K562 (cell line): ENCODE results near the gene SUGP1. TPM values are rescaled to one million over a fixed set of nuclear protein-coding genes. Genes with fewer than 3 reads are reported as not detected.
A peak's percentile ranks its signal among the peaks of the same experiment; 100 is the strongest.

ENCODE experiments used
- ATAC-seq: fragments of 200-7000 bp; cut with Tn5 transposase; 3 replicates; pipeline ENCODE4 v1.9.1; 2020; ENCODE audit warnings: moderate library complexity
- BruUV-seq: library from RNA; stranded (reverse); fragments of 400-500 nt; replicated peaks from 2 replicates; lab custom pipeline; 2021; lab: Mats Ljungman, UMichigan
- CTCF ChIA-PET: fragments of 300-600 bp; formaldehyde crosslinking; extraction: SDS; loops from one replicate; lab custom pipeline; 2021; ENCODE audit warnings: low intra/inter-chr PET ratio; lab: Yijun Ruan, JAX
- POLR2A ChIA-PET: fragments of 300-600, 350-650 bp; sonication (Branson Sonifier 250); formaldehyde crosslinking; extraction: SDS; loops from one replicate; lab custom pipeline; 2021; ENCODE audit warnings: antibody characterized with exemption, inconsistent platforms; lab: Yijun Ruan, JAX
- DNase-seq, 4 experiments: peaks; one replicate each; pipeline versions ENCODE4 v3.0.0 to v3.0.0-alpha.2; 2011 to 2018; ENCODE audit warnings: low spot score in 3 of 4, mixed read lengths in 3 of 4; ENCODE audit errors: extremely low read depth in 1 of 4
- FAIRE-seq: peaks from 2 replicates; lab custom pipeline; 2011; peaks lifted over from hg19 to GRCh38; lab: Jason Lieb, UNC
- H2AFZ ChIP-seq: 2 replicates; pipeline ENCODE4 v1.6.0; 2011; ENCODE audit warnings: low read depth, low read length, control low read depth, inconsistent platforms
- H3K27ac ChIP-seq: fragments of 200-600 bp; 3 replicates; pipeline ENCODE4 v1.8.0; 2011; ENCODE audit warnings: low read depth, mild to moderate bottlenecking, control low read depth, inconsistent platforms, low read length, moderate library complexity, mixed read lengths; ENCODE audit errors: extremely low read depth
- H3K27me3 ChIP-seq, 2 experiments: fragments of 300-600 bp in 1 of 2; 2 replicates in 1 of 2; 3 replicates in 1 of 2; pipeline versions ENCODE4 v1.6.0 to v1.8.0; 2011; ENCODE audit warnings: inconsistent platforms in 2 of 2, low read length in 2 of 2, mild to moderate bottlenecking in 1 of 2, mixed read lengths in 1 of 2, moderate library complexity in 1 of 2; ENCODE audit not compliant: control insufficient read depth in 2 of 2, insufficient read depth in 2 of 2
- H3K36me3 ChIP-seq: fragments of 300-600 bp; 3 replicates; pipeline ENCODE4 v1.8.0; 2011; ENCODE audit warnings: mild to moderate bottlenecking, low read length, inconsistent platforms; ENCODE audit not compliant: control insufficient read depth, insufficient read depth
- H3K4me1 ChIP-seq, 2 experiments: fragments of 200-600 bp in 1 of 2; replicated peaks in 1 of 2; 2 replicates in 1 of 2; 3 replicates in 1 of 2; pipeline versions ENCODE4 v1.5.1 to v1.8.0; 2011; ENCODE audit warnings: inconsistent platforms in 2 of 2, low read length in 2 of 2, mild to moderate bottlenecking in 1 of 2, mixed read lengths in 1 of 2, moderate library complexity in 1 of 2; ENCODE audit not compliant: control insufficient read depth in 2 of 2, insufficient read depth in 2 of 2
- H3K4me2 ChIP-seq: 2 replicates; pipeline ENCODE4 v1.6.1; 2011; ENCODE audit warnings: low read length, control low read depth, inconsistent platforms, mixed read lengths; ENCODE audit not compliant: insufficient read depth
- H3K4me3 ChIP-seq: fragments of 200-600 bp; sonication (generic), shearing (Covaris generic); 2 replicates; pipeline ENCODE4 v1.5.1; 2016; ENCODE audit warnings: control low read depth, inconsistent platforms
- H3K79me2 ChIP-seq: fragments of 200-600 bp; 3 replicates; pipeline ENCODE4 v1.8.0; 2011; ENCODE audit warnings: low read length, inconsistent platforms; ENCODE audit not compliant: control insufficient read depth, insufficient read depth
- H3K9ac ChIP-seq, 2 experiments: 2 replicates each; pipeline versions ENCODE4 v1.6.0 to v1.6.1; 2011; ENCODE audit warnings: low read depth in 2 of 2, low read length in 2 of 2, control low read depth in 1 of 2, inconsistent platforms in 1 of 2, mild to moderate bottlenecking in 1 of 2, mixed read lengths in 1 of 2; ENCODE audit not compliant: insufficient read depth in 1 of 2
- H3K9me1 ChIP-seq: one replicate; pipeline ENCODE4 v1.6.0; 2011; ENCODE audit warnings: inconsistent platforms, mild to moderate bottlenecking, low read length, moderate library complexity; ENCODE audit not compliant: control insufficient read depth, insufficient read depth
- H3K9me3 ChIP-seq: replicated peaks from 2 replicates; pipeline ENCODE4 v1.5.1; 2011; ENCODE audit warnings: low read depth, low read length, inconsistent platforms; ENCODE audit not compliant: control insufficient read depth, insufficient read depth
- H4K20me1 ChIP-seq: replicated peaks from 2 replicates; pipeline ENCODE4 v1.6.1; 2011; ENCODE audit warnings: low read length, inconsistent platforms, mixed read lengths; ENCODE audit not compliant: control insufficient read depth, insufficient read depth
- DPF2 ChIP-seq: fragments of 450-650 bp; IDR thresholded peaks from 2 replicates; pipeline ENCODE4 v1.6.1; 2016
- EGR1 ChIP-seq: fragments of 450-650 bp; conservative IDR thresholded peaks from 2 replicates; pipeline ENCODE4 v1.6.1; 2017; ENCODE audit warnings: mild to moderate bottlenecking
- HDAC1 ChIP-seq, 2 experiments: fragments of 450-650 bp; IDR thresholded peaks; 2 replicates each; pipeline ENCODE4 v1.6.1; 2016 to 2017; ENCODE audit warnings: inconsistent platforms in 1 of 2, mild to moderate bottlenecking in 1 of 2, moderate library complexity in 1 of 2
- RBBP5 ChIP-seq: fragments of 200-600 bp; sonication (generic); IDR thresholded peaks from 2 replicates; pipeline ENCODE4 v1.6.1; 2012; ENCODE audit warnings: borderline replicate concordance, mild to moderate bottlenecking, low read length, control low read depth, inconsistent platforms; ENCODE audit not compliant: insufficient read depth, poor library complexity, severe bottlenecking
- SMAD2 ChIP-seq: fragments of 150-350 bp; IDR thresholded peaks from 2 replicates; pipeline ENCODE4 v1.6.1; 2014; ENCODE audit warnings: low read depth, mild to moderate bottlenecking, low read length
- ZNF316 ChIP-seq: fragments of 450-650 bp; IDR thresholded peaks from 2 replicates; pipeline ENCODE4 v1.6.1; 2016
- WGBS: fragments of 100-300 bp; shearing (Covaris generic); methylation state at CpG from one replicate; pipeline ENCODE4 v1.1.6; 2016; ENCODE audit warnings: low coverage, mixed read lengths; ENCODE audit not compliant: insufficient coverage; ENCODE audit errors: missing lambda C conversion rate; 5-methylcytosine and 5-hydroxymethylcytosine counted together
- in situ Hi-C: fragments of 300-500 bp; cut with MboI; formaldehyde crosslinking; loops from 4 replicates; pipeline ENCODE4 v1.15.0; 2018; ENCODE audit warnings: inconsistent platforms, mixed read lengths
- intact Hi-C: fragments of 100-400 bp; cut with micrococcal nuclease; formaldehyde crosslinking; loops from 2 replicates; pipeline ENCODE4 v1.14.2; 2022
- polyA plus RNA-seq, 8 experiments: library from polyadenylated mRNA; depleted of rRNA in 4 of 8; stranded (reverse) in 5 of 8; unstranded in 3 of 8; fragments of >200 nt; fragmentation: Nextera tagmentation in 2 of 8; fragmentation: Illumina TruSeq in 1 of 8; extraction: Ambion mirVana in 2 of 8; extraction: Trizol in 1 of 8; gene quantifications; 2 replicates each; pipeline versions ENCODE4 v1.2.1 to v1.2.3, GENCODE V29; 2011 to 2014; ENCODE audit warnings: inconsistent platforms in 1 of 8, missing spikeins in 1 of 8
- total RNA-seq, 7 experiments: library from RNA; depleted of rRNA in 6 of 7; stranded (reverse); fragments of >200 nt in 6 of 7; fragmentation: Illumina TruSeq in 2 of 7; extraction: Trizol in 2 of 7; gene quantifications; 2 replicates each; pipeline versions ENCODE4 v1.2.1 to v1.2.3, GENCODE V29; 2011 to 2021; ENCODE audit warnings: low replicate concordance in 1 of 7
- TF ChIP-seq, protein P1 (sequence below), 2 experiments: fragments of 450-650 bp; IDR thresholded peaks; 2 replicates each; pipeline ENCODE4 v1.6.1; 2016
- TF ChIP-seq, protein P2 (sequence below): fragments of 450-650 bp; IDR thresholded peaks from 2 replicates; pipeline ENCODE4 v1.6.1; 2016; ENCODE audit warnings: borderline replicate concordance
- TF ChIP-seq, protein P3 (sequence below), 2 experiments: IDR thresholded peaks; 2 replicates each; pipeline ENCODE4 v1.6.1; 2011; ENCODE audit warnings: borderline replicate concordance in 1 of 2, control low read depth in 1 of 2, low read depth in 1 of 2, low read length in 1 of 2, mild to moderate bottlenecking in 1 of 2, mixed read lengths in 1 of 2, moderate library complexity in 1 of 2; ENCODE audit not compliant: insufficient read depth in 1 of 2, insufficient read length in 1 of 2, poor library complexity in 1 of 2, severe bottlenecking in 1 of 2; ENCODE audit errors: extremely low read depth in 1 of 2
- TF ChIP-seq, protein P4 (sequence below): fragments of 450-650 bp; IDR thresholded peaks from 2 replicates; pipeline ENCODE4 v1.7.1; 2018; ENCODE audit warnings: mild to moderate bottlenecking, low read depth; ENCODE audit not compliant: partially characterized antibody

SUGP1 gene
- total and polyA plus RNA-seq, 9 of the 15 experiments (the other 6 are each of a cell fraction or from before 2014, with no cell fraction given) = 1.0 to 53.3 (median 32.4) TPM

DNA sequence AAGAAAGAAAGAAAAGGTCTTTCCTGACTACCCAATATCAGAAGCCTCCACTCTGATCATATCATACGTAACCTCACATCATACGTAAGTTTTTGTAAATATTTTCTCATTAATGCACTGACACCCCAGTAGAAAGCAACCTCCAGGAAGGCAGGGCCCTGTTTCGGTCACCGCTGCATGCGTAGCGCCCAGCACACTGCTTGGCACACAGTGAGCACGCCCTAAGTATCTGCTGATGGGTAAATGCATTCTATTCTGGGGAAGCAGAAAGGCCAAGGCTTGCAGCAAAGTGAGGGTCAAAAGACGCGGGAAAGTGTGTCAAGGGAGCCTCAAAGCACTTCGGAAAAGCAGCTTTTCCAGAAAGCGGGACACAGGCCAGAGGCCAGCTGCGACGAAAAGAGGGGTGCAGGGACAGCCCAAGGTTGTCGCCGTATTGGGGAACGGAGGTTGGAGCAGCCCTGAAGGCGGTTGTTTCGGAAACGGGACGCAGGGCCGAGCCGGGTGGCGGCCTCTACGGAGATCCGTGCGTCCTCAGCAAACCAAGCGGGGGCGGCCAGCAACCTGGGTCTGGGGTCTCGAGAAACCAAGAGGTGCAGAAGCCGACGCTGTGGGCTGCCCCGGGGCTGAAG lies 463 bp downstream of the SUGP1 start:
- intact Hi-C loops = loop anchor here (2.0 to 10.0 kb wide), 2 partner anchors 127 to 265 kb away; partner anchors contain the start of genes BORCS8 and RFXANK
- TF ChIP-seq SMAD2 = no peak
- 0 out of 2 replicates have a peak, but pooled peaks have one; percentile 25 for TF ChIP-seq DPF2
- no peak for TF ChIP-seq RBBP5
- TF ChIP-seq, protein P1, sequence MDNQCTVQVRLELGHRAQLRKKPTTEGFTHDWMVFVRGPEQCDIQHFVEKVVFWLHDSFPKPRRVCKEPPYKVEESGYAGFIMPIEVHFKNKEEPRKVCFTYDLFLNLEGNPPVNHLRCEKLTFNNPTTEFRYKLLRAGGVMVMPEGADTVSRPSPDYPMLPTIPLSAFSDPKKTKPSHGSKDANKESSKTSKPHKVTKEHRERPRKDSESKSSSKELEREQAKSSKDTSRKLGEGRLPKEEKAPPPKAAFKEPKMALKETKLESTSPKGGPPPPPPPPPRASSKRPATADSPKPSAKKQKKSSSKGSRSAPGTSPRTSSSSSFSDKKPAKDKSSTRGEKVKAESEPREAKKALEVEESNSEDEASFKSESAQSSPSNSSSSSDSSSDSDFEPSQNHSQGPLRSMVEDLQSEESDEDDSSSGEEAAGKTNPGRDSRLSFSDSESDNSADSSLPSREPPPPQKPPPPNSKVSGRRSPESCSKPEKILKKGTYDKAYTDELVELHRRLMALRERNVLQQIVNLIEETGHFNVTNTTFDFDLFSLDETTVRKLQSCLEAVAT (IDR thresholded peaks at IDR 0.05) = 0 out of 4 replicates have a peak, but pooled peaks of 1 of the 2 experiments have one; percentile 17
- TF ChIP-seq EGR1 = peak; percentile 84
- TF ChIP-seq, protein P2, sequence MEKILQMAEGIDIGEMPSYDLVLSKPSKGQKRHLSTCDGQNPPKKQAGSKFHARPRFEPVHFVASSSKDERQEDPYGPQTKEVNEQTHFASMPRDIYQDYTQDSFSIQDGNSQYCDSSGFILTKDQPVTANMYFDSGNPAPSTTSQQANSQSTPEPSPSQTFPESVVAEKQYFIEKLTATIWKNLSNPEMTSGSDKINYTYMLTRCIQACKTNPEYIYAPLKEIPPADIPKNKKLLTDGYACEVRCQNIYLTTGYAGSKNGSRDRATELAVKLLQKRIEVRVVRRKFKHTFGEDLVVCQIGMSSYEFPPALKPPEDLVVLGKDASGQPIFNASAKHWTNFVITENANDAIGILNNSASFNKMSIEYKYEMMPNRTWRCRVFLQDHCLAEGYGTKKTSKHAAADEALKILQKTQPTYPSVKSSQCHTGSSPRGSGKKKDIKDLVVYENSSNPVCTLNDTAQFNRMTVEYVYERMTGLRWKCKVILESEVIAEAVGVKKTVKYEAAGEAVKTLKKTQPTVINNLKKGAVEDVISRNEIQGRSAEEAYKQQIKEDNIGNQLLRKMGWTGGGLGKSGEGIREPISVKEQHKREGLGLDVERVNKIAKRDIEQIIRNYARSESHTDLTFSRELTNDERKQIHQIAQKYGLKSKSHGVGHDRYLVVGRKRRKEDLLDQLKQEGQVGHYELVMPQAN = peak; percentile 28; the same call in 1 of the 2 replicates
- TF ChIP-seq HDAC1 (IDR thresholded peaks at IDR 0.05) = peak in 1 of 2 experiments; percentile 56; a peak in 2 of 4 replicates
- peak; percentile 83 for TF ChIP-seq ZNF316
- TF ChIP-seq, protein P3, sequence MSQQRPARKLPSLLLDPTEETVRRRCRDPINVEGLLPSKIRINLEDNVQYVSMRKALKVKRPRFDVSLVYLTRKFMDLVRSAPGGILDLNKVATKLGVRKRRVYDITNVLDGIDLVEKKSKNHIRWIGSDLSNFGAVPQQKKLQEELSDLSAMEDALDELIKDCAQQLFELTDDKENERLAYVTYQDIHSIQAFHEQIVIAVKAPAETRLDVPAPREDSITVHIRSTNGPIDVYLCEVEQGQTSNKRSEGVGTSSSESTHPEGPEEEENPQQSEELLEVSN (IDR thresholded peaks at IDR 0.05; ENCODE audit: borderline replicate concordance in 1 of 2, extremely low read depth in 1 of 2, insufficient read depth in 1 of 2, insufficient read length in 1 of 2, low read depth in 1 of 2, low read length in 1 of 2, poor library complexity in 1 of 2, severe bottlenecking in 1 of 2) = peak in 1 of 2 experiments; percentile 9
- TF ChIP-seq, protein P4, sequence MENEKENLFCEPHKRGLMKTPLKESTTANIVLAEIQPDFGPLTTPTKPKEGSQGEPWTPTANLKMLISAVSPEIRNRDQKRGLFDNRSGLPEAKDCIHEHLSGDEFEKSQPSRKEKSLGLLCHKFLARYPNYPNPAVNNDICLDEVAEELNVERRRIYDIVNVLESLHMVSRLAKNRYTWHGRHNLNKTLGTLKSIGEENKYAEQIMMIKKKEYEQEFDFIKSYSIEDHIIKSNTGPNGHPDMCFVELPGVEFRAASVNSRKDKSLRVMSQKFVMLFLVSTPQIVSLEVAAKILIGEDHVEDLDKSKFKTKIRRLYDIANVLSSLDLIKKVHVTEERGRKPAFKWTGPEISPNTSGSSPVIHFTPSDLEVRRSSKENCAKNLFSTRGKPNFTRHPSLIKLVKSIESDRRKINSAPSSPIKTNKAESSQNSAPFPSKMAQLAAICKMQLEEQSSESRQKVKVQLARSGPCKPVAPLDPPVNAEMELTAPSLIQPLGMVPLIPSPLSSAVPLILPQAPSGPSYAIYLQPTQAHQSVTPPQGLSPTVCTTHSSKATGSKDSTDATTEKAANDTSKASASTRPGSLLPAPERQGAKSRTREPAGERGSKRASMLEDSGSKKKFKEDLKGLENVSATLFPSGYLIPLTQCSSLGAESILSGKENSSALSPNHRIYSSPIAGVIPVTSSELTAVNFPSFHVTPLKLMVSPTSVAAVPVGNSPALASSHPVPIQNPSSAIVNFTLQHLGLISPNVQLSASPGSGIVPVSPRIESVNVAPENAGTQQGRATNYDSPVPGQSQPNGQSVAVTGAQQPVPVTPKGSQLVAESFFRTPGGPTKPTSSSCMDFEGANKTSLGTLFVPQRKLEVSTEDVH = peak; percentile 31

More for the DNA sequence above, 463 bp downstream of the SUGP1 start:
- ChIA-PET CTCF (interaction anchor here (0.6 kb wide), 1 partner anchor 170 kb away, joined by 3 read pairs; no protein-coding TSS in a partner anchor), POLR2A (interaction anchor here (0.6 to 1.1 kb wide), 4 partner anchors 21 to 191 kb away, joined by 3 to 5 read pairs (median 4); no protein-coding TSS in a partner anchor)
- BruUV-seq = TSS peak; percentile 71
- Histone ChIP-seq H3K9ac (peak overlapping the region; percentile 98 to 99), H3K4me3 (peak overlapping the region; percentile 95), H3K9me3 (no peaks in the 10 kb centered on the region), H3K4me2 (peak overlapping the region; percentile 98), H3K79me2 (peaks cover 60% of the 10 kb centered on the region), H3K36me3 (peaks cover 40% of the 10 kb centered on the region), H4K20me1 (0 out of 2 replicates have a peak, but pooled peaks cover 8% of the 10 kb centered on the region), H3K4me1 (peaks cover 6 to 22% of the 10 kb centered on the region in 2 experiments; a peak in 4 of 5 replicates), H3K27me3 (no peaks in the 10 kb centered on the region), H3K9me1 (no peaks in the 10 kb centered on the region), H2AFZ (peak overlapping the region; percentile 100), H3K27ac (peak overlapping the region; percentile 100)
- in situ Hi-C loops = loop anchor here (10.0 kb wide), 1 partner anchor 275 kb away; no protein-coding TSS in a partner anchor
- under 1% methylated on average over 31 of the region's 32 CpGs for WGBS
- FAIRE-seq = no peak
- DNase-seq = peak in 1 of 4 experiments; percentile 21
- ATAC-seq = peak; percentile 21
